ENCODE data around the gene SLC25A10.
A peak's percentile ranks its signal among the peaks of the same experiment; 100 is the strongest.
"Not testable (repeated sequence)": the region's sequence is repeated elsewhere in the genome, so short reads cannot be mapped to it uniquely, and the experiment has no call there.

The SLC25A10 gene

DNA sequence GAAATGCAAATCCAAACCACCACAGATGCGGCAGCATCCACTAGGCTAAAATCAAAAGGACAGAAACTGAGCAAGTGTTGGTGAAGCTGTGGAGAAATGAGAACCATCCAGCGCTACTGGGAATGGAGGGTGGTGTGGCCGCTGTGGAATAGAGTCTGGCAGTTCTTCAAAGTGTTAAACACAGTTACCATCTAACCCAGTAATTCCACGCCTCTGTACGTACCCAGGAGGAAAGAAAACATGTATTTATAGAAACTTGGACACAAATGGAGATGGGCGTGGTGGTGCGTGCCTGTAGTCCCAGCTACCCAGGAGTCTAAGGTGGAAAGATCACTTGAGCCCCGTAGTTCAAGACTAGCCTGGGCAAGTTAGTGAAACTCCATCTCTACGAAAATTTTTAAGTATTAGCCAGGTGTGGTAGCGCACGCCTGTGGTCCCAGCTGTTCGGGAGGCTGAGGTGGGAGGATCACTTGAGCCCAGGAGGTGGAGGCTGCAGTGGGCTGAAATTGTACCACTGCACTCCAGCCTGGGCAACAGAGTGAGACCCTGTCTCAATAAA is 11.6 kb downstream of the SLC25A10 start:
- no peak for DNase-seq

DNA sequence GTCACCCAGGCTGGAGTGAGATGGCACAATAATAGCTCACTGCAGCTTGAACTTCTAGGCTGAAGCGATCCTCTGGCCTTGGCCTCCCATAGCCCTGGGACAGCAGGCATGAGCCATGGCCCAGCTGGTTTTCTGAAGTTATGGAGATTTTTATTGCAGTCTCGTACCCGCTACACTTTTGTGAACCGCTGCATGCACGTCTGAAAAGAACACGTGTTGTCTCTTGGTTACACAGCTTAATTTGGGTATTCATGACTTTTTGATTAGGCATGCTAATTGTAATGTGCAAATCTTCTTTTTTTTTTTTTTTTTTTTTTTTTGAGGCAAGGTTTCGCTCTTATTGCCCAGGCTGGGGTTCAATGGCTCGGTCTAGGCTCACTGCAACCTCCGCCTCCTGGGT is 13.4 kb downstream of the SLC25A10 start:
- no peak for DNase-seq

DNA sequence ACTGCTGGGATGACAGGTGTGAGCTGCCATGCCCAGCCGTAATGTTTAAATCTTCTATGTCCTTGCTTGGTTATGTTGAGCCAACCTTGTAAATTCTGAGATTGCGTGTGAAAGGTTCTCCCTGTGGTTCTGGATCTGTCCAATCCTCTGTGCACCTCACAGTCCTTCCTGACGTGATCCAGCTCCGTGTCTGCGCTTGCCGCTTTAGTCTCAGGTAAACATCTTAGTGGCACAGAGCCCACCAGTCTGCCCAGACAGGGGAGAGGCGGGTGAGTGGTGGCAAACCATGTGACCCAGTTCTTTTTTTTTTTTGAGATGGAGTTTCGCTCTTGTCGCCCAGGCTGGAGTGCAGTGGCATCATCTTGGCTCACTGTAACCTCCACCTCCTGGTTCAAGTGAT is 13.9 kb downstream of the SLC25A10 start:
- no peak for DNase-seq

DNA sequence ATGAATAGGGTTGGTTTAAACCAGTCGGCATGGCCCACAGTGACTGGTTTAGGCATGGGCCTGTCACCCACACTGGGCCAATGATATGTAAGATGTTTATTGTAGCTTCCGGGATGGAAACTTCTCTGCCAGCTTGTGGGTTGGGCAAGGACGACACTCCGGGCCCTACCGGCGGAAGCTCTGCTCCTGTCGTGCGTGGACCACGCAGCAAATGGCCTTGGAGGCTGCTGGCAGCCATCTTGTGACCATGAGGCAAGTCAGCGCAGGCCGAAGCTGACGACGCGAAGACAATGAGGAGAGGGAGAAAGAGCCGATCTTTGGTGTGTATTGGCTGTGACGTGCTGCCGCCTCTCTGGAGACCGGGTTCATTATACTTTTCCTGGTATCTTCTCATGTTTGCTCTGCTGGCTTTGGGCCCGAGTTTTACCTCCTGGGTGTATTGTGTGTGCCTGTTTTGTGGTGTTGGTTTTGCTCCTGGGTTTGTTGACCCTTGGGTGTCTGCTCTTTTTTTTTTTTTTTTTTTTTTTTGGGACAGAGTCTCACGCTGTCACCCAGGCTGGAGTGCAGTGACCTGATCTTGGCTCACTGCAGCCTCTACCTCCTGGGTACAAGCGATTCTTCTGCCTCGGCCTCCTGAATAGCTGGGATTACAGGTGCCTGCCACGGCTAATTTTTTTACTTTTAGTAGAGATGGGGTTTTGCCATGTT is 15.4 kb downstream of the SLC25A10 start:
- DNase-seq: no peak

DNA sequence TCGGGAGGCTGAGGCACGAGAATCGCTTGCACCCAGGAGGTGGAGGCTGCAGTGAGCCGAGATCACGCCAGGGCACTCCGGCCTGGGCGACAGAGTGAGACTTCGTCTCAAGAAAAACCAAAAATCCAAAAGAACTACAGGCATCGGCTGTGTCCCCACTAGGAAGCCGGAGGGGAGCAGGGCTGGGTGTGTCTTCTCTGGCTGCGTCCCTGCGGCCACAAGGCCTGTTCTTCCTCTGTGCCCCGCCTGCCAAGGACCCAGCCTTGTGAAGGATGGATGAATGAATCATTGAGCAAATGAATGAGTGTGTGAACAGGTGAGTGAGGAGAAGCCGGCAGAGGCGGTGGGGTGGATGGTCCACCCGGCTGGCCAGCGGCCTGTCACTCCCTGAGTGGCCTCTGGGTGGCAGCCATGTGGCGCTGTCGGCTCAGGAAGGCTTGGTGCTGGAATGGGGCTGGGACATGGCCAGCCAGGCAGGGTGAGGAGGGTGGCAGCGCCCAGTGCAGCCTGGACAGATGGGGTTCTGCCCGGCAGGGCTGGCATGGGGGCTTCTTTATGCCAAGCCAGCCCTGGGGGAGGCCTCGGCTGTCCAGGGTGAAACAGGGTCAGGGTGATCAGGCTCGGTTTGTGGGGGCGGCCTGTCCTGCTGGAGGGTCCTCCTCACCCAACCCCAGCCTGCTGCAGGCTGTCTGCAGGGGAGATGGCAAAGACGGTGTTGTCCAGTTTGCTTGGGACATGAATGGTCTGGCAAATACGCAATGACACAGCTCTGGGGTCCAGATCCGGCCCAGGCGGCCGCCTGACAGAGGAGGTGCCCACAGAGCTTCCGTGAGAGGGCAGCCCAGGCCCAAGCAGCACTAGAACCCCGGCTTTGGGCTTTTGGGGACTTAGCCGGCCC is 21.7 kb downstream of the SLC25A10 start:
- peak; percentile 65 for DNase-seq

DNA sequence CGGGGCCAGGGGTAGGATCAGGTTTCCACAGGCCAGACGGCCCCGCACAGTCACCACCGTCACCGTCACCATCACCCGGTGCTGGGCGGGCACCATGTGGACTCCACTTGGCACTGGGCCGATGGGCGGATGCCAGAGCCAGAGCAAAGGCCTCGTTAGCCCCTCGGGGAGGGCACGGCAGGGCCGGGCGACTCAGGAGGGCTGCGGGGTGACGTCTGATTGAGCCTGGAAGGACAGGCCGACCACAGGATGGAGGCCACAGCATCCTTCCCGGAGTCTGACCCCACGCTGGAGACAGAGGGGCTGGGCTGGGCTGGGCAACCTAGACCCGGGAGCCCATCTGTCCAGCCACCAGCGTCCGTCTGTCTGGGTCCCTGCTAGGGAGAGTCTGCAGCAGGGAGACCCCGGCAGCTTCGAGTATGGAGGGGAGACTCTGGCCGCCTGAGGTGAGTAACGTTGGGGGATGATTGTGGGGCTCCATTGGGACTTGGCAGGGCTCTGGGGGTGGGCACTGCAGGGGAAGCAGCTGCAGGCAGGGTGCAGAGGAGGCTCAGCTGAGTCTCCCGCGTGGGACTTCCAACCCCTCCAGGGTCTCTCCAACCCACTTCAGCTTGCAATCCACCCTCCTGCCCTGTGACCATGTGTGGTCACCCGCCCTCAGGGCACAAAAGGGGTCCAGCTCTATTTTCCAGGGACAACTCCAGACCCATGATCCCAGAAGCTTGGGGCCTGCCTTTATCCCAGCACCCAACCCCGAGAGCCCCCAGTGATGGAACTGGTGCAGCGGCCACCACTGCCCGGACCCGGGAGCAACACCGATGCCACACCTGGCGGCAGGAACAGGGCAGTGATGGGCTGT is 22.6 kb downstream of the SLC25A10 start:
- DNase-seq: no peak

DNA sequence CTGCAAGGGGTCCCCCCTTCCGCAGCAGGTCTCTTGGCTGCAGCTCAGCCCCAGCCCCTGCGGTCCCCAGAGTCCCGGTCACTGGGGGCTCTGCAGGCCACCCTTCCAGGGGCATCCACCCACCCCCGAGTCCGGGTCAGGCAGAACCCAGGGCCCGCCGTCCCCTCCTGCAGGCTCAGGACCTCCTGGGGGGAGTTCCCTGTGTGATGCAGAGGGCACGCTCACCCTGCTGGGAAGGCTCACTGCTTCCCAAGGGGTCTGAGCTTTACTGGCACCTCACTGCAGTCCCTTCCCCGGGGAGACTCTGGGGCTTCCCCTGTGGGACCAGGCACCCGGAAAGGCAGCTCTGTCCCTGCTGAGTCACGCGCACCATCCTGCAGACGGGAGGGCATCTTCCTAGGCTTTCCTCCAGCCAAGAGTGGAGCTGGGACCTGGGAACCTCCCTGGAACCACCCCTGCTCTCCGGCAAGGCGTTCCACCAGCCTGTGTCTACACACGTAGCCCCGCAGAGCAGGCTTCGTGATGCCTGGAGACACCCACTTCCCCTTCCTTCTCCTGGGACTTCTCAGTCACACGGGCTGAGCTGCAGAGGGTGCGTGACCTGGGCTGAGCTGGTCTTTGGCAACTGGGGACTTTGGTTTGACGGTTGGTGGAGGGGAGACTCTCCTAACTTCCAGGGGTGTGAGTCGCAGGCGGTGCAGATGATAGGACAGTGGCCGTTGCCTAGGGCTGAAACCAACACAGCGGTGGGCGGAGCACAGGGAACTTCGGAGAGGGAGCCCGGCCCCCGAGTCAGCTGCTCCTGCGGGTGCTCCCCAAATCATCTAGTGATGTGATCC is 23.4 kb downstream of the SLC25A10 start:
- DNase-seq: peak; percentile 67

DNA sequence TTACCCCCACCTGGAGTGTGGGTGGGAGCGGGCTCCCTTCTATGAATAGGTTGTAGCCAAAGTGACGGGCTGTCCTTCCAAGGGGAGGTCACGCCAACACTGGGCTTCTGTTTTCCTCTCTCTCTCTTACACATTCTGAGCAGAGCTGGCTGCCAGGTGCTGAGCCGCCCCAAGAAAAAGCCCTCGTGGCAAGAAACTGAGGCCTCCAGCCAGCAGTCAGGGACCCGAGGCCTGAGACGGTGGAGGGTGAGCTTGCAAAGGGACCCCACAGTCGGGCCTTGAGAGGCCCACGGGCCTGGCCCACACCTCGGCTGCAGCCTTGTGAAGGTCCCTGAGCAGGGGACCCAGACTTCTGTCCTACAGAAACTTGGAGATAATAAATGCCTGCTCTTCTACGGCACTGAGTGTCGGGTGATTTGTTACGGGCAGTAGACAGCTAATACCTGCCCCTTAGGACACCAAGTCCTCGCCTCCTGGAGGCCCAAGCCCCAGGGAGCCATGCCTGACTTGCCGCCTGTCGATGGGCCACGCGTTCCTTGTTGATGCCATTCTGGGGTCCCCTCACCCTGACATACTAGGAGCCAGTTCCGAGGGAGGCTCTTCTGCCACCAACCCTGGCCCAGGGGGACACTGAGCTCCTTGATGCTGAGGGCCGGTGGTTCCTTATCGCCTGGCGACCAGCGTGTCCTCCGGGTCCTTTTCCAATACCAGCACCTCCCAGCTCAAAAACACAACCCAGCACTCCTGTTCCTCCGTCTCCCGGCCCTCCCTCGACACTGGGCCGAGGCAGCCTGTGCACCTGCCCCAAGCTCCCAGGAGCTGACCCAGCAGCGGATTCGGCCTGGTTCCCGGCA is 26.1 kb downstream of the SLC25A10 start:
- DNase-seq: no peak

DNA sequence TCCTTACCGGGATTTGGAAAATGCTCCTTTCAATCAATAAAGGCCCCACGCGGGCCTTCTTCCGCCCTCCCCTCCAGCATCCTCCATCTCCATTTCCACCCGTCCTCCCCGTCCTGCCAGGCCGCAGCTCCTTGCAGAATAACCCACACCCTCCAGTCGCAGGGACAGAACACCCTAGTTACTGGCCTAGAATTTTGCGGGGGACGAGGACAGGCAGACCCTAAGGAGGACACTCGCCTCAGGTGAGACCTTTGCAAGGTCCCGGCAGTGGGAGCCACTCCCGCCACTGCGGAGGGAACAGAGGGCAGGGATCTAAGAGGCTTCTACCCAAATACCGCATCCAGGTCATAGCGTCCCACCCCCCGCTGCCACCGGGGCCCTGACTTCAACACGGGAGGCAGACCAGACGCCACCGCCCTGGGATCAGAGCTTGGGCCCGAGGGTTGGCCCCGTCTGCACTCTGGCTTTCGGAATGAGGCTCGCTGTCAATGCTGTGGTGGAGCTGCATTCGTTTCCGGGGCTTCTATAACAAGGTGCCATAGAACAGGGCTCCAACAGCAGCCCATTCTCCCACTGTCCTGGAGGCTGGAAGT is 26.8 kb downstream of the SLC25A10 start:
- no peak for DNase-seq

DNA sequence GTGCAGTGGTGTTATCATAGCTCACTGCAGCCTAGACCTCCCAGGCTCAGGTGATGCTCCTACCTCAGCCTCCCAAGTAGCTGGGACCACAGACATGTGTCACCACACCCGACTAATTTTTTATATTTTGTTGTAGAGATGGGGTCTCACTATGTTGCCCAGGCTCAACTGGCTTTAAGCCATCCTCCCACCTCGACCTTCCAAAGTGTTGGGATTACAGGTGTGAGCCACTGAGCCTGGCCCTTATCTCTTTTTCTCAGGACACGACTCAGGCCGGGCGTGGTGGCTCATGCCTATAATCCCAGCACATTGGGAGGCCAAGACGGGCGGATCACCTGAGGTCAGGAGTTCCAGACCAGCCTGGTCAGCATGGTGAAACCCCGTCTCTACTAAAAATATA is 27.5 kb downstream of the SLC25A10 start:
- DNase-seq: not testable (repeated sequence)

DNA sequence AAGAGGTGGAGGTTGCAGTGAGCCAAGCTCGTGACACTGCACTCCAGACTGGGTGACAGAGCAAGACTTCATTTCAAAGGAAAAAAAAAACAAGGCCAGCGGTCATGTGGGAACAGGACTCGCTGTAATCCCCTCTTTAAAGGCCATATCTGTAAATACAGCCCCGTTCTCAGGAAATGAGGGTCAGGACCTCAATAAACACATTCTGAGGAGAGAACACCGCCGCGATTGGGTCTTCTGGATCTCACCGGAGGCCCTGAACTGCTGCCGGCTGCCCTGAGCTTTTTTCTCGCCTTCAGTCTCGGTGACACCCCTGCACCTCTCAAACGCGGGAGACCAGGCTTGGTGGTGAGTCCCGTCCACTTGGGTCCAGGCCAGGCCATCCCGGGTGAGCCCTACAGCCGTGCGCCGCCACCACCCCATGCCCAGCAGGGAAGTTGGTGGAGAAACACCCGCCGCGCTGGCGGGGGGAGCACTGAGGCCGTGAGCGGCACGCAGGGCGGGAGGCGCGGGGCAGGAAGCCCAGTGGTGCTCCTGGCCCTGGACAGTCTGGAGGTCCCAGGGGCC is 28.4 kb downstream of the SLC25A10 start:
- no peak for DNase-seq

DNA sequence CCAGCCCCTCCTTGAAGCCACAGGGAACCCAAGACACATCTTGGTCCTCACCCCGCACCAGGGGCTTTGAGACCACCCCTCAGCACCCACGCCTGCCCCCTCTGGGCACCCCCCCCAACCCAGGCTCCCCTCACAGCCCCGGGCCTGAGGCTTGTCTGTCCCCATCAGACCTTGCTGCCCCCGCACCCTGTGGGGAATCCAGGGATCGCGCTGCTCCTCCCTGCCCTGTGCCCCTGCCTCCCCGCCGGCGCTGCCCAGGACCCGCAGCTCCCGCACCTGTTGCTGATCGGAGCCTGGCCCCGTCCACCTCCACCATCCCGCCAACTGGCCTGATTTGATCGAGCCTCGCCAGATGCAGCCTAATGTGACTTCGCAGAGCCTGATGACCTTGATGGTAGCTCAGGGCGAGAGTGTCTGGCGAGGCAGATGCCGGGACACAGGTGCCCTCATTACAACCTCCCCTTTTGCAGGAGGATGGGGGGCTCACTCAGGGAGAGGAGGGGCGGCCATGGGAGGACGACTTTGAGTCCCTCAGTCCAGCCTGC is 29.0 kb downstream of the SLC25A10 start:
- DNase-seq: no peak

DNA sequence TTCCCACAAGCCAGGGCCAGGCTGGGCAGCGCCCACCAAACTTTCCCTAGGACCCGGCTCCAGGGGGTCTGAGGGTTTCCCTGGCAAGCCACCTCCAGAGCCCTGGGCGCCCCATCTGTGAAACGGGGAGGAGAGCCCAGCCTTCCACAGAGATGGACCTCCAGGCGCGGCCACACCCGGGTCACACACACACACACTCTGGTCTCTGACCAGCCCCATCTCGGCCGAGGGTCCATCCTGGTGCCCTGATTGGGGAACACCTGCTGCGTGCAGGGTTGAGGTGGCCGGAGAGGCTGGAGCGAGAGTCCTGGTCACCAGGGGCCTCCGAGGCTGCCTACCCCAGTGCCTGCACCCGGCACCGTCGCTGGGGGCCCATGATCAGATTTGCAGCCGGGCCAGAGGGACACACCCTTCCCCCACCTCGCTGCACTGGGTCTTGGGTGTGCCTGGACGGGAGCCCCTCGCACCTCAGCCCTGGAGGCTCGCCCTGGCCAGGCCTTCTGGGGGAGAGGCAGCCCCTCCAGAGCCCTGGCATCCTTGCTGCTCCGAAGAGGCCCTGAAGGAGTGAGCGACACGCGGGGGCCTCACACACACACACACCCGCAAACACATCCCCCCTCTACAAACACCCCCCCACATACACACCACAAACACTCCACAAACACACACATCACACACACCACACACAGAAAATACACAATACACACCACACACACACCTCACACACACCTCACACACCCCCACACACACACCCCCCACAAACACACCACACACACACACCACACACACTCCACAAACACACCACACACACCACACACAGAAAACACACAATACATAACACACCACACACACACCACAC is 29.7 kb downstream of the SLC25A10 start:
- DNase-seq: no peak

Measured in CD4-positive, alpha-beta T cell treated with Interleukin-15 for 1 hour (primary cell).